Adipocyte (in vitro differentiated cells): ENCODE measurements around the gene TUBB4B.
A peak's percentile ranks its signal among the peaks of the same experiment; 100 is the strongest.
"Not testable (repeated sequence)": the region's sequence is repeated elsewhere in the genome, so short reads cannot be mapped to it uniquely, and the experiment has no call there.

ENCODE experiments used
- DNase-seq: peaks from one replicate; pipeline ENCODE4 v3.0.0-alpha.2; 2015; ENCODE audit warnings: low read depth
- H3K27me3 ChIP-seq: replicated peaks from 2 replicates; pipeline ENCODE4 v1.7.0; 2013; ENCODE audit warnings: mild to moderate bottlenecking, low read length, moderate library complexity; ENCODE audit not compliant: control insufficient read depth, insufficient read depth
- H3K36me3 ChIP-seq: 2 replicates; pipeline ENCODE4 v1.7.0; 2013; ENCODE audit warnings: low read length, mild to moderate bottlenecking, moderate library complexity; ENCODE audit not compliant: control insufficient read depth, insufficient read depth, severe bottlenecking
- H3K4me1 ChIP-seq: 2 replicates; pipeline ENCODE4 v1.7.0; 2013; ENCODE audit warnings: mild to moderate bottlenecking, low read length, moderate library complexity; ENCODE audit not compliant: control insufficient read depth, insufficient read depth
- H3K4me3 ChIP-seq: 2 replicates; pipeline ENCODE4 v1.7.0; 2013; ENCODE audit warnings: mild to moderate bottlenecking, low read length, moderate library complexity
- H3K9ac ChIP-seq: 2 replicates; pipeline ENCODE4 v1.7.0; 2013; ENCODE audit warnings: mild to moderate bottlenecking, low read length, moderate library complexity
- H3K9me3 ChIP-seq: 2 replicates; pipeline ENCODE4 v1.7.0; 2013; ENCODE audit warnings: mild to moderate bottlenecking, low read length, moderate library complexity; ENCODE audit not compliant: control insufficient read depth

The TUBB4B gene

DNA sequence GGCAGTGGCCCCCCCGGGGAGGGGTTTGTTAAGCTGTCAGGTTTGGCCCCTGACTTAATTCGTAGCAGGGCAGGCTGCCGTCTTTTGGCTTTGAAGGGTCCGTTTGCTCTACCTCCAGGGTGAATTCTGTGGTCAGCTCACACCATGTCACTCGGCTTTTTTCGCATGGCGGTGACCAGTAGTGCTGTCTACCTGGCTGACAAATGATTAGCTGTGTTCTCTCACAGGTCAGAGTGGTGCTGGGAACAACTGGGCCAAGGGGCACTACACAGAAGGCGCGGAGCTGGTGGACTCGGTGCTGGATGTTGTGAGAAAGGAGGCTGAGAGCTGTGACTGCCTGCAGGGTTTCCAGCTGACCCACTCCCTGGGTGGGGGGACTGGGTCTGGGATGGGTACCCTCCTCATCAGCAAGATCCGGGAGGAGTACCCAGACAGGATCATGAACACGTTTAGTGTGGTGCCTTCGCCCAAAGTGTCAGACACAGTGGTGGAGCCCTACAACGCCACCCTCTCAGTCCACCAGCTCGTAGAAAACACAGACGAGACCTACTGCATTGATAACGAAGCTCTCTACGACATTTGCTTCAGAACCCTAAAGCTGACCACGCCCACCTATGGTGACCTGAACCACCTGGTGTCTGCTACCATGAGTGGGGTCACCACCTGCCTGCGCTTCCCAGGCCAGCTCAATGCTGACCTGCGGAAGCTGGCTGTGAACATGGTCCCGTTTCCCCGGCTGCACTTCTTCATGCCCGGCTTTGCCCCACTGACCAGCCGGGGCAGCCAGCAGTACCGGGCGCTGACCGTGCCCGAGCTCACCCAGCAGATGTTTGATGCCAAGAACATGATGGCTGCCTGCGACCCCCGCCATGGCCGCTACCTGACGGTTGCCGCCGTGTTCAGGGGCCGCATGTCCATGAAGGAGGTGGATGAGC lies 1.4 kb downstream of the TUBB4B start:
- Histone ChIP-seq H3K9ac (peak overlapping the region; percentile 93), H3K36me3 (peaks cover 18% of the 10 kb centered on the region), H3K9me3 (no peaks in the 10 kb centered on the region), H3K27me3 (peaks cover 2% of the 10 kb centered on the region), H3K4me1 (peaks cover 23% of the 10 kb centered on the region), H3K4me3 (peak overlapping the region; percentile 91)
- DNase-seq = no peak

DNA sequence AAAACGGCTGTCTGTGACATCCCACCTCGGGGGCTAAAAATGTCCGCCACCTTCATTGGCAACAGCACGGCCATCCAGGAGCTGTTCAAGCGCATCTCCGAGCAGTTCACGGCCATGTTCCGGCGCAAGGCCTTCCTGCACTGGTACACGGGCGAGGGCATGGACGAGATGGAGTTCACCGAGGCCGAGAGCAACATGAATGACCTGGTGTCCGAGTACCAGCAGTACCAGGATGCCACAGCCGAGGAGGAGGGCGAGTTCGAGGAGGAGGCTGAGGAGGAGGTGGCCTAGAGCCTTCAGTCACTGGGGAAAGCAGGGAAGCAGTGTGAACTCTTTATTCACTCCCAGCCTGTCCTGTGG lies 2.2 kb downstream of the TUBB4B start:
- Histone ChIP-seq H3K9ac (peak overlapping the region; percentile 10), H3K4me1 (peaks cover 23% of the 10 kb centered on the region), H3K36me3 (peaks cover 18% of the 10 kb centered on the region)
- not testable (repeated sequence) for DNase-seq, H3K4me3 ChIP-seq, H3K27me3 ChIP-seq, H3K9me3 ChIP-seq

DNA sequence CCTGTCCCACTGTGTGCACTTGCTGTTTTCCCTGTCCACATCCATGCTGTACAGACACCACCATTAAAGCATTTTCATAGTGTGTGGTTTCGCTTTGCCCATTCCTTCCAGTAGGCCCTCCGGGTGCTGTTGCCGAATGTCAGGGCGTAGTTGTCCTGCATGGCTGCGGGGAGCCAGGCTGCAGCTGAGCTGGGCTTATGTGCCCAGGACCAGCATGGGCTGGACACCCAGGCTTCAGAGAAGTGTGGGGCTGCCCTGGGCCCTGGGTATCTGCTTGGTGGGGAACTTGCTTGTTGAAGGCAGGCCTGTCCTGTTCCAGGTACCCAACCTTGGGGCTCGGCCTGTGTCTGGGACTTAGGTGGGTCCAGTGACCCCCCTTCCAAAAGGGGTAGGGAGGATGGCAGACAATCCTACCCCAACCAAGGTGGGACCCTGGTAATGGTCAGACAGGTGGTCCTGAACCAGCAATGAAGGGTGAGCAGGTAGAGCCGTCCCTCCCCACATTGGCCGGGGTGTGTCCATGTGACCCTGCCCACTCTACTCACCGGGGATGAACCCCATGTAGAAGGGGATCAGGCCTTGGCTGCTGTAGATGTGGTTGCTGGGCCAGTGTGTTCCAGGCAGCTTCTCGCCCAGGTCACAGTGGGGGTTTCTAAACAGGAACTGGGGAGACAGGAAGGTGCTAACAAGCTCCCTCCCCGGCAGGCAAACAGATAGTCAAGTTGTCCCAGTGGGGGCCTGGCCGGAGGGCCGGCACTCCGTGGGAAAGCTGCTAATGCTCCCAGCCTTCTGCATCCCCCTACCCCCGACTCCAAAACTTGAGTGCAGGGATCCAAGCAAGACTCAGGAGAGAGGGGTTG lies 2.8 kb downstream of the TUBB4B start:
- Histone ChIP-seq H3K4me1 (peaks cover 17% of the 10 kb centered on the region), H3K9me3 (no peaks in the 10 kb centered on the region), H3K4me3 (no peak overlapping the region), H3K36me3 (peaks cover 18% of the 10 kb centered on the region), H3K9ac (peak overlapping the region; percentile 10), H3K27me3 (peaks cover 2% of the 10 kb centered on the region)
- DNase-seq = no peak

DNA sequence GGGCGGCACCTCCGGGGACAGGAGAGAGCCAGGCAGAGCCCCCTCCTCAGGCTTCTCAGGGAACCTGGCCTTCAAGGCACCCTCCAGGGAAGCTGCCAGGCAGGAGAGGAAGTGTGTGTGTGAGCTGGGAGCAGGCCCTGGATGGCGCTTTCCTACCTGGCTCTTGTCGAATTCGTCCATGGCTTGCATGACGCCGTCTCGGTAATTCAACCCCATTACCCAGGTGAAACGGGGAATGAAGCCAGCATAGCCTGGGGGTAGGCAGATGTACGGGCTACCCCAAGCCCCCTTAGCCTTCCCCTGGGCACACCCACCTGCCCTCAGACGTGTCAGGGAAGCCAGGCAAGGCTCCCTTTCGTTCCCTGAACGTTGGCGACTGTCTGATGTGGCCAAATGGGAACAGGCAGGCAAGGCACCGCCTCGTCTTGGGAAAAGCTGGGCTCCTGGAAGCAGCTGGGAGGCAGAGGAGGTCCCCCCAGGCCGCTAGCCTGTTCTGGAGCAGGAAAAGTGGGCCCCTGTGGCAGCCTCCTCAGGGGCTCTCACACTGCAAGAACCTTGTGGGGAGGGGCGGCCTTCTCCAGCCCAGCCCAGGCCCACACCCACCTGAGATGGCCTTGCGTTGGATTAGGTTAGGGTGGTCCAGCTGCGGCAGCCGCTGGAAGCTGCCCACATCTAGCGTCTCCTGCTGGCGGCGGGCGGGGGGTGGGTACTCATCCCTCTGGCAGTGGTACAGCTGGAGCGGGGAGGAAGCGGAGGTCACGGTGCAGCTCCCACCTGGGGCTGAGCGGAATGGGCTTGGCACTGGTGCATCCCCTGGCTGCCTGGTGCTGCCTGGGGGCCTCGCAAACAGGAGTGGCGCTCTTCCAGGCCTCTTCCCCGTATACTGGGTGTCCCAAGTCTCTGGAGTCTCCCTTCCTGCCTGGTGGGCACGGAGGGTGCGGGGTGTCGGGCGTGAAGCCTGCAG lies 3.7 kb downstream of the TUBB4B start:
- Histone ChIP-seq H3K27me3 (peaks cover 5% of the 10 kb centered on the region), H3K4me3 (no peak overlapping the region), H3K9ac (peak overlapping the region; percentile 10), H3K9me3 (no peaks in the 10 kb centered on the region), H3K4me1 (peaks cover 14% of the 10 kb centered on the region), H3K36me3 (peaks cover 18% of the 10 kb centered on the region)
- no peak for DNase-seq

DNA sequence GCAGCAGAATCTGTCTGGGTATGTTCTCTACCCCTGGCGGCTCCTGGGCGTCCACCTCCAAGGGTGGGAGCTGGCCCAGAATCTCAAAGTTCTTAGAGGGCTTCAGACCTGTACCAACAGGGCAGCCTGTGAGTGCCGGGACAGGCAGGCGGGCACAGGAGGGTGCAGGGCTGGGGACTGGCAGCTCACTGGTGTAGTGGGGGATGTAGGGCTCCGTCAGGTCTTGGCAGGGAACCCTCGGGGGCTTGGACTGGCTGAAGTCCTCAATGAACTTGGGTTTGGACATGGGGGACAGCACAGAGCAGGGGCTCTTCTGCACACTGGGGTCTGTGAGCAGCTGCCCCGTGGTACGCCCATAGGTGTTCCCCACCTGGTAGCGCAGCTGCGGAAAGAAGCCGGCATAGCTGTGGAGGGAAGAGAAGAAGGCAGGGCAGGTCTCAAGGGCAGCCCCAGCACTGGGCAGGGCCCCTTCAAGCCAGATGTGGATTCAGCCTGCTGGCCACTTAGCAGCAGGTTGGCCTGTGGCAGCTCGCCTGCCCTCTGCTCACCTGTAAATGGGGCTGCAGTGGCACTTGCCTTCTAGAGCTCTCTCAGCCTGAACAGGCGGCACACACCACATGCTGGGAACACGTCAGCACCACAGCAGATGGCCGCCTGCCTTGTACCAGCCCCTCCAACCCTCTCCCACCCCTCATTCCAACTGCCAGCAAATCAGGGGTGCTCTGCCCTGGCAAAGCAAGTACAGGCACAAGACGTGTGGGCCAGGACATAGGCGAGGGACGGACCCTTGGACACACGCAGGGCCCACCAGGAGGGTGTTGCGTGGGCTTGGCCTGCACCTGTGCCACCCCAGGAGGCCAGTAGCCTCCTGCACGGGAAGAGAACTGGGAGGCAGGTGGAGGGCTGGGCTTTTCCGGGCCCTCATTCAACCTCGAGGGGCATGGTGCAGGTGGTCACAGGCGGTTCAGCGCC lies 4.6 kb downstream of the TUBB4B start:
- Histone ChIP-seq H3K4me1 (peaks cover 22% of the 10 kb centered on the region), H3K4me3 (no peak overlapping the region), H3K27me3 (peaks cover 6% of the 10 kb centered on the region), H3K9me3 (no peaks in the 10 kb centered on the region), H3K9ac (no peak overlapping the region), H3K36me3 (peaks cover 18% of the 10 kb centered on the region)
- no peak for DNase-seq

DNA sequence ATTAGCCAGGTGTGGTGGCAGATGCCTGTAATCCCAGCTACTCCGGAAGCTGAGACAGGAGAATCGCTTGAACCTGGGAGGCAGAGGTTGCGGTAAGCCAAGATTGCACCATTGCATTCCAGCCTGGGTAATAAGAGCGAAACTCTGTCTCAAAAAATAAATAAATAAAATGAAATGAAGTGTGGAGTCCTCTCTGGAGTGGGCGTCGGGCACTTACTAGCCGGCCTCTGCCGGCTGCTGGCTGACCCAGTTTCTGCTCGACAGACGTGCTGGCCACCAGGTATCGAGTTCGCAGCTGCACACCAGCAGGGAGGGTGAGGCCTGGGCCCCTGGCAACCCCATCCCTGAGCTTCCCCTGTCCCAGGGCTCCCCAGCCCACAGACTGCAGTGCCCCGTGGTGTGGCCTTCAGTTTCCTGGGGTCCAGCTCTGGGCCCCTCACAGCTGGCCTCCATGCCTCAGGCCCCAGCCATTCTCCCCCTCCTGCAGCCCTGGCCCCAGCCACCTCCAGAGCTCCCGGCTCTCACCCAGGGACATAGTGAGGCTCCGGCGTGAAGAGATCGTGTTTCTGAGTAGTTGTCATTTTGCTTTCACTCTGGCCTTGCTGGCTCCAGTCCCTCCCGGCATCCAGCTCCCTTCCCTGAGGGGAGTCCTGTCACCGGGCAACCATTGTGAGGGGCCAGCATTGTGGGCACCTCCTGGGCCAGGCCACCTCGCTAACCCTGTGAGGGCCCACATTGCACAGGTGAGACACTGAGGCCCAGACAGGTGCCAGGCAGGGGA lies 6.2 kb downstream of the TUBB4B start:
- Histone ChIP-seq H3K36me3 (peaks cover 15% of the 10 kb centered on the region), H3K9me3 (no peaks in the 10 kb centered on the region), H3K4me3 (no peak overlapping the region), H3K27me3 (peaks cover 6% of the 10 kb centered on the region), H3K4me1 (peaks cover 20% of the 10 kb centered on the region), H3K9ac (no peak overlapping the region)
- DNase-seq = no peak

DNA sequence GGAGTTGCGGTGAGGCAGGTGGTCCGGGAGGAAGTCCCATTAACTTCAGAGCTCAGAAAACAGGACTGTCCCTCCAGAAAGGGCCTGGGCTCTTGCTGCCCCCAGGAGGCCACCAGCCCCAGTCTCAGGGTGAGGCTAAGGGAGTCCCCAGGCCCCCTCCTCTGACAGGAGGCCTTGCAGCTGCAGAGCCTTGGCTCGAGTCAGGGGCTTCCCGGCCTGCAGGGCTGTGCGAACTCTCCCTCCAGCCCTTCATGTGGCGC lies 6.8 kb downstream of the TUBB4B start:
- H3K9ac ChIP-seq = no peak overlapping the region
- DNase-seq = no peak
- no peak overlapping the region for H3K4me3 ChIP-seq

DNA sequence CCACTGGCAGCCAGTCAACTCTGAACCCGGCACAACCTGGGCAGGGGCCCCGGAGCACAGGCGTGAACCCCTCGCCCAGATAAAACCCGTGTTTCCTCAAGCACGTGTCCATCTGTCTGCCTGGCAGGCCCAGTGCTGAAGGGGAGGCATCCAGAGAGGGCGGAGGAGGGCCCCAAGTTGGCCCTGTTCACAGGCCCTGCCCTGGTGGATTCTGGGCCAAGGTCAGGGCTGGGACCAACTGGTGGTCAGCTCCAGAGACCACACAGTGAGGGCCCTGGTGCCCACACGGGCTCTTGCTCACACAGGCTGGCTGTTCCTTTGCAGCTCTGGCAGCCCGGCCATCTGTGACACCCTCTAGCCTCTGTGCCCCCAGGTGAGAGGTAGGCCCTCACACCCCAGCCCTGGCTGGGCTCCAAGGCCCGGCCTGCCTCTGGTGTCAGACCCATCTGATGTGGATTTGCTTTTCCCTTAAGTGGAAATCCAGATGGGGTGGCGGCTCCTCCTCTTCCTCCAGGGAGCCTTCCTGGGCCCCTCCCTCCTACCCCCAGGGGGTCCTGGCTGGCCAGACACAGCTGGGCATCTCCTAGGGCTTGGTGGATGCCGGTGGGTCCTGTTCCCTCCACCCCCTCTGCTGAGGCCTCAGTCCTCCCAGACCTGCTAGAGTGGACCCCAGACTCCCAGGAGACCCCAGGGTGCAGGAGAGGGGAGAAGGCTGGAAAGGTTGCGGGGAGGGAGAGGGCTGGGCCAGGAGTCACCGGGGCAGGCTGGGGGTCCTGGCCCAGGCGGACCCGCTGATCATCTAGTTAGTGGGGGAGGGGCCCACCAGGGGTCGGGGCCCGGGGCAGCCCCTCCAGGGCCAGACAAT lies 9.5 kb downstream of the TUBB4B start:
- Histone ChIP-seq H3K36me3 (no peaks in the 10 kb centered on the region), H3K4me3 (no peak overlapping the region), H3K9ac (no peak overlapping the region), H3K9me3 (no peaks in the 10 kb centered on the region), H3K27me3 (peaks cover 5% of the 10 kb centered on the region), H3K4me1 (peaks cover 20% of the 10 kb centered on the region)
- no peak for DNase-seq

More for the DNA sequence above, 6.8 kb downstream of the TUBB4B start:
- H3K36me3 ChIP-seq = peaks cover 9% of the 10 kb centered on the region
- H3K9me3 ChIP-seq = no peaks in the 10 kb centered on the region
- peaks cover 15% of the 10 kb centered on the region for H3K4me1 ChIP-seq
- H3K27me3 ChIP-seq = peaks cover 6% of the 10 kb centered on the region

DNA sequence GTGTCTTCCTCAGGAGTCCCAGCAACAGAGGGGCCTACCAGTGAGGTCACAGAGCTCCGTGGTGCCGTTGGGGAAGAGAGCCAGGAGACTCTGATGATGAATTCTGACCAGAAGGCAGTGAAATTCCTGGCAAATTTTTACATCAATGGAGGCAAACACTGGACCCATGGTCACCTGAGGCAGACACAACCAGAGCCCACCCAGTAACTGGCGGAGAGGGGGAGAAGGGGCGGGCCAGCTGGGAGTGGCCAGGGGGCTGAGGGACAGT lies 10.0 kb downstream of the TUBB4B start, which contains the start of gene STPG3:
STPG3 (plus strand) TSS at position 93 of the 268 bp plus-strand sequence; CDS start at position 94, 1 bp downstream.
- no peak within 1 kb of the TSS for H3K9ac ChIP-seq
- no peaks in the 10 kb centered on the region for H3K9me3 ChIP-seq
- no peak within 1 kb of the TSS for H3K4me3 ChIP-seq
- H3K36me3 ChIP-seq = no peaks in the 10 kb centered on the region
- peaks cover 23% of the 10 kb centered on the region for H3K4me1 ChIP-seq
- H3K27me3 ChIP-seq = peaks cover 3% of the 10 kb centered on the region
- no peak for DNase-seq
